SH-SY5Y (cell line): ENCODE results near the gene IL13RA2.

Experiments
- GATA2 ChIP-seq: IDR thresholded peaks from 2 replicates; pipeline ENCODE4 v1.6.1; 2011; ENCODE audit warnings: mild to moderate bottlenecking, low read depth, low read length
- GATA3 ChIP-seq: IDR thresholded peaks from 2 replicates; pipeline ENCODE4 v1.6.1; 2011; ENCODE audit warnings: low read depth, mild to moderate bottlenecking, low read length, moderate library complexity

DNA sequence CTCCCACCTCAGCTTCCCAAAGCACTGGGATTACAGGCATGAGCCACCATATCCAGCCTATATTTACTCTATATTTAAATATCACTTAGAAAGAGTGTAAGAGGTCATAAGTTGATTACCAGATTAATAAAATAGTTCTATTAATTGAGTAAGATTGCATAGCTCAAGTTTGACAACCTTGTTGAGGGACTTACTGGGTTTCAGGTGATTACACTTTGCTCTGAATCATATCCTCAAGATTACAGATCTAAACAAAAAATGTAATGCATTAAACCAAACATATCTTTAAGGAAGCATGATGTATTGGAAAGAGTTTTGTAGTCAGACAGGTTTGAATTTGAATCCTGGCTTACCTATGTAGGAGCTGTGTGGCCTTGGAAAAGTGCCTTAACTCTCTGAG is 47.9 kb upstream of the IL13RA2 start:
- TF ChIP-seq GATA2 (no peak), GATA3 (no peak)
